BLaER1 treated with 17β-estradiol and CSF1 and Interleukin-3, amounts not matched to agents 10 nM and 100 nM (cell line): ENCODE data around the gene SCN10A.

ENCODE experiments used
- H3K27ac ChIP-seq, 11 experiments: shearing (Covaris generic); formaldehyde crosslinking; 2 replicates each; pipeline ENCODE4 v1.8.1; 2022
- H3K27me3 ChIP-seq, 11 experiments: shearing (Covaris generic); formaldehyde crosslinking; 2 replicates each; pipeline ENCODE4 v1.8.1; 2022
- H3K36me3 ChIP-seq, 11 experiments: shearing (Covaris generic); formaldehyde crosslinking; 2 replicates each; pipeline ENCODE4 v1.8.1; 2022
- H3K4me1 ChIP-seq, 10 experiments: shearing (Covaris generic); formaldehyde crosslinking; 2 replicates each; pipeline ENCODE4 v1.8.1; 2022
- H3K4me2 ChIP-seq, 11 experiments: shearing (Covaris generic); formaldehyde crosslinking; 2 replicates each; pipeline ENCODE4 v1.8.1; 2022
- H3K4me3 ChIP-seq, 10 experiments: shearing (Covaris generic); formaldehyde crosslinking; 2 replicates each; pipeline ENCODE4 v1.8.1; 2022
- H3K9ac ChIP-seq, 11 experiments: shearing (Covaris generic); formaldehyde crosslinking; 2 replicates each; pipeline ENCODE4 v1.8.1; 2022
- H3K9me3 ChIP-seq, 11 experiments: shearing (Covaris generic); formaldehyde crosslinking; replicated peaks in 1 of 11; 2 replicates each; pipeline ENCODE4 v1.8.1; 2022
- H4K20me1 ChIP-seq, 11 experiments: shearing (Covaris generic); formaldehyde crosslinking; 2 replicates each; pipeline ENCODE4 v1.8.1; 2022
- Cebpa-rat ChIP-seq, 11 experiments: shearing (Covaris generic); IDR thresholded peaks; 2 replicates each; pipeline ENCODE4 v1.8.1; 2022

The SCN10A gene

DNA sequence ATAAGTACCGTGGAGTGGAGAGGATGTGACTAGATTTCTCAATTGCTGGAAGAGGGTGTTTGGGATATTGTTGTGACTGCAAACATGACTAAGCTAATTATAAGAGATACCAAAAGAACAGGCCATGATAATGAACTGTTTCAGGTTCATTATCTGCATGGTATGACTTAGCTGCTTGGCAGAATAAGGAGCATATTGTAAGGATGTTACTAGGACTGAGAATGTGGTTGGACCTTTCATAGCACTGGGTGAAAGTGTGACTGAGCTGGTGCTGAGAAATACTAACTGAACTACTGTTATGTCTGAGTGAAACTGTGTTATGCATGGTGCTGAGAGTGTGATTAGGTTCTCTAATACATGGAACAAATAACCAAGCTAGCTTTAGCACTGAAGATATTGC, 11.0 kb downstream of the SCN10A start:
- no peaks in the 10 kb centered on the region for H3K9me3 ChIP-seq
- no peak overlapping the region for H3K4me3 ChIP-seq
- no peak overlapping the region for H3K27ac ChIP-seq
- H4K20me1 ChIP-seq = no peaks in the 10 kb centered on the region; a peak in 1 of 22 replicates
- no peak overlapping the region for H3K9ac ChIP-seq
- no peaks in the 10 kb centered on the region for H3K27me3 ChIP-seq
- H3K36me3 ChIP-seq = no peaks in the 10 kb centered on the region
- H3K4me1 ChIP-seq = no peaks in the 10 kb centered on the region
- TF ChIP-seq Cebpa-rat (IDR thresholded peaks at IDR 0.05) = no peak
- H3K4me2 ChIP-seq = no peak overlapping the region

DNA sequence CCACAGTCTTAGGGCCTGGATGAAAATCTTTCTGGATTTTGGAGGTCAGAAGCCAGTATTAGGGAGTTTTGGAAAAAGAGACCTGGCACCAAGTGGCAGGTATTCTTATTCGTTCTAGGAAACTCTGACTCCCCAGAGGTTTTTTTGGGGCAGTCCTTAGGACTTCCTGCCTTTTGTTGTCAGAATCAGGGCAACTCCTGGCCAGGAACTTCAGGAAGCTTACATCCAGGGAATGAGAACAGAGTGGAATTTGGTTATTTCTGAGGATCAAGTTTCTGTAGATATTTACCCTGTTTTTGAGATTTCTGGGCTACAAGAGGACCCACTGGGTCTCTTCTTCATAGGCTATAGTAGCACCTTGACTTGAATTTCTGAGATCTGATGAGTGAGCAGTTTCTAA, 15.5 kb downstream of the SCN10A start:
- no peak for TF ChIP-seq Cebpa-rat (IDR thresholded peaks at IDR 0.05)
- Histone ChIP-seq H3K9ac (no peak overlapping the region), H3K27ac (no peak overlapping the region), H3K27me3 (no peaks in the 10 kb centered on the region), H4K20me1 (no peaks in the 10 kb centered on the region), H3K4me3 (no peak overlapping the region), H3K9me3 (no peaks in the 10 kb centered on the region), H3K4me2 (no peak overlapping the region), H3K36me3 (no peaks in the 10 kb centered on the region), H3K4me1 (no peaks in the 10 kb centered on the region)

DNA sequence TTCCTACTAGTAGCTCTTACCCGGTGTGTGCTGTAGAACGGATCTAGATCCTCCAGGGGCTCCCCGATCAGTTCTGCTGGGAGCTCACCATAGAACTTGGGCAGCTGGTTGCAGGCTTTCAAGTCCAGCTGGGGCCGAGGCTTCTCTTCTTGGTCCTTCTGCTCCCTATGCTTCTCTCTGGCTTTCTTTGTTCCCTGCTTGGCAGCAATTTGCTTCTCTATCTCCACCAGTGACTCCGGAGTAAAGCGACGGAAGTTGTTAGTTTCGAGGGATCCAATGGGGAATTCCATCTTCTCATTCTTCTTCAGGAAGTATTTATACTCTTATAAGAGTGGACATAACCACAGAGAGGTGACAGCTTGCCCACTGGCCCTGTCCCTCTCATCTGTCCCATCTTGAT, 22.3 kb downstream of the SCN10A start:
- no peak for TF ChIP-seq Cebpa-rat (IDR thresholded peaks at IDR 0.05)
- H4K20me1 ChIP-seq = no peaks in the 10 kb centered on the region
- no peak overlapping the region for H3K9ac ChIP-seq
- no peaks in the 10 kb centered on the region for H3K27me3 ChIP-seq
- no peak overlapping the region for H3K4me2 ChIP-seq
- no peaks in the 10 kb centered on the region for H3K9me3 ChIP-seq
- H3K4me1 ChIP-seq = no peaks in the 10 kb centered on the region
- no peak overlapping the region for H3K4me3 ChIP-seq
- no peak overlapping the region for H3K27ac ChIP-seq
- no peaks in the 10 kb centered on the region for H3K36me3 ChIP-seq

DNA sequence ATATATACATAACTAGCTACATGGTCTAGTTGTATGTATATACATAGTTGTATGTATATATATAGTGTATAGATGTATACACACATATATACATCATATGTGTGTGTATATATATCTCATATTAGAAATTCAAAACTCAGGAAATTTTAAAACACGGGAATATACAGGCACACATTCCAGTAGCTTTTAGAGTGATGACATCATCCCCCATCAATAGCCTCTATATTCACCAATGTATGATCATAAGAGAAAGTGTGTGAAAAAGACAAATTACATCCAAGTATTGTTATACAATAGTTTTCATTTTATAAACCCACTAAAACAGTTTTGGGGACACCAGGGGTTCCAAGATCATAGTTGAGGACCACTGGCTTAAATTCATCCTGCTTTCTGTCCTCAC, 23.0 kb downstream of the SCN10A start:
- no peak for TF ChIP-seq Cebpa-rat (IDR thresholded peaks at IDR 0.05)

DNA sequence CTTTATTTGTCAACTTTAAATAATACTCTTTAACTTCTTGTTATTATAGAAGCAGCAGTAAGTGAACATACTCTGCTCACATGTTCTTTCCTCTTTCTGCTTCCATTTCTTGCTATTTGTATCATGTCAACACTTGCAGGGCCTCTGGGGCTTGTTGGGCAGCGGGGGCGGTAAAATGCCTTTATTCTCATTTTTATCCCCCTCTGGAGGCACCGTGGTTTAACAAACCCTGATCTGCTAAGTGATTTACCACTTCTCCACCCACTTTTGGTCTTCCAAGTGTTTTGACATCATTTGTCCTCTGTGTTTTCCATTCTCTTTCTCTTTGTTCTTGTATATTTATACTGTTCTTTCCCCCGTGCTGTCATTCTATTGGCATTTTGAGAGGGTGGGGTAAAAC, 33.9 kb downstream of the SCN10A start:
- Histone ChIP-seq H3K36me3 (no peaks in the 10 kb centered on the region), H3K27ac (no peak overlapping the region), H3K27me3 (no peaks in the 10 kb centered on the region), H4K20me1 (no peaks in the 10 kb centered on the region), H3K4me3 (no peak overlapping the region), H3K9me3 (no peaks in the 10 kb centered on the region), H3K9ac (no peak overlapping the region), H3K4me2 (no peak overlapping the region), H3K4me1 (no peaks in the 10 kb centered on the region)
- no peak for TF ChIP-seq Cebpa-rat (IDR thresholded peaks at IDR 0.05)

More for the DNA sequence above, 23.0 kb downstream of the SCN10A start:
- no peaks in the 10 kb centered on the region for H3K9me3 ChIP-seq
- H3K4me3 ChIP-seq = no peak overlapping the region
- H3K27ac ChIP-seq = no peak overlapping the region
- H4K20me1 ChIP-seq = no peaks in the 10 kb centered on the region
- no peaks in the 10 kb centered on the region for H3K4me1 ChIP-seq
- no peak overlapping the region for H3K4me2 ChIP-seq
- H3K27me3 ChIP-seq = no peaks in the 10 kb centered on the region
- no peaks in the 10 kb centered on the region for H3K36me3 ChIP-seq
- no peak overlapping the region for H3K9ac ChIP-seq

DNA sequence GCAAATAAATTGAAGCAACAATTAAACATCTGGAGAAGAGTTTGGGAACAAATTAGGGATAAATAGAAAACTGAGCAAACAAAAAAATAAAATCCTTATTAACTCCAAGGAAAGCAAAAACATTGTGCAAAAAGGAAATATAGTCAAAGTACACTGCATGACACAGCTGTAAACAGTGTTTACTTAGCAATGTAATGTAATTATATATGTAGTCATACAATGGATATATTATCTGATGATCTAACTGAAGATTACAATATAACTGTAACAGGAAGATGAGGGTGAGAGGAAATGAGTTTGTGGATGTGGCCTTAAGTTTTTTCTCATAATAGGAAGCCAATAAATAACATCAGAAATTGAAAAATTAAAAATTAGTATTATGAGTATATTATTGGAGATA, 42.5 kb downstream of the SCN10A start:
- Histone ChIP-seq H3K36me3 (no peaks in the 10 kb centered on the region), H3K27ac (no peak overlapping the region), H3K27me3 (no peaks in the 10 kb centered on the region), H3K4me3 (no peak overlapping the region), H3K9me3 (peaks cover 0 to 12% (median 4%) of the 10 kb centered on the region in 11 experiments; a peak in 10 of 22 replicates), H3K4me2 (no peak overlapping the region), H4K20me1 (no peaks in the 10 kb centered on the region), H3K9ac (no peak overlapping the region), H3K4me1 (peaks cover 0 to 10% (median 6%) of the 10 kb centered on the region in 10 experiments; a peak in 12 of 20 replicates)
- TF ChIP-seq Cebpa-rat (IDR thresholded peaks at IDR 0.05) = no peak

DNA sequence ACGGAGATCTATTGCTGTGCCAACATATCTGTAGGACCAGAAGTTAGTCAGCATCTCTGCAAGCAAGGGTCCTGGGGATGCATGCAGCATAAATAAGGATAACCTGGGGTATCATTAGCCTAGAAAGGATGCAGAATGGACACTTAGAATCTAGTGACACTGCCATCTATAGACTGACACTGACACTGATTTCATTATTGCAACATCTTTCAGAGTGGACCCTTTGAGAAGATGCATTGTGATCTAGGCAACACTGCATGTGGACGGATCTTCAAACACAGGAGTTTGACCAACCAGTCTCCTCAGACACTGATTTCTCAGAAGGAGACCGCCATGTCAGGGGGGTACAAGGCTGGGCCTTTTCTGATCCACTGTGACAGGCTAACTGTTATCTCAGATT, 52.4 kb downstream of the SCN10A start:
- peaks cover 0 to 24% (median 6%) of the 10 kb centered on the region in 11 experiments; a peak in 9 of 22 replicates for H3K9me3 ChIP-seq
- peak in 1 of 11 experiments; percentile 20; a peak in 1 of 22 replicates for TF ChIP-seq Cebpa-rat (IDR thresholded peaks at IDR 0.05)
- no peak overlapping the region for H3K27ac ChIP-seq
- no peaks in the 10 kb centered on the region for H3K36me3 ChIP-seq
- no peak overlapping the region for H3K4me3 ChIP-seq
- no peaks in the 10 kb centered on the region; a peak in 1 of 20 replicates for H3K4me1 ChIP-seq
- no peaks in the 10 kb centered on the region for H4K20me1 ChIP-seq
- H3K9ac ChIP-seq = no peak overlapping the region
- H3K27me3 ChIP-seq = no peaks in the 10 kb centered on the region
- H3K4me2 ChIP-seq = no peak overlapping the region

DNA sequence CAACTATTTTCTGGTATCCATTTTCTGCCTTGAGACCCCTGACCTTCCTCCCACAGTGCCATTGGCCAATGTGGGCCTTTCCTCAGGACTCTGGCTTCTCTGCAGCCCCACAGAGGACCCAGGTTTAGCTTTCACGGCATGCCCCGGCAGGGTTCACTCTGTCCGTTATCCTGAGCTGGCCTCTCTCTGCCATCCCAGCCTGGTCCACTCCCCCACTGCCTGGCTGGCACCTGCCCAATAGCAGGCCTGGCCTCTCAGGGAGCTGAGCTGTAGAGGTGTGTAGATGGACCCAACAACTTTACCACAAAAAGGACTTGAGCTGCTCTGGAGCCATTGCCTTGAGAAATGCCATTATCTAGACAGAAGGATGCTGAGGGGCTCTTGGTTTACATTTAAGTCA, 57.5 kb downstream of the SCN10A start:
- Histone ChIP-seq H3K36me3 (no peaks in the 10 kb centered on the region), H3K27ac (no peak overlapping the region), H3K27me3 (no peaks in the 10 kb centered on the region), H4K20me1 (no peaks in the 10 kb centered on the region), H3K9me3 (peaks cover 0 to 8% (median 0%) of the 10 kb centered on the region in 11 experiments; a peak in 3 of 22 replicates), H3K4me1 (no peaks in the 10 kb centered on the region; a peak in 1 of 20 replicates), H3K4me3 (no peak overlapping the region), H3K4me2 (no peak overlapping the region), H3K9ac (no peak overlapping the region)
- no peak for TF ChIP-seq Cebpa-rat (IDR thresholded peaks at IDR 0.05)

DNA sequence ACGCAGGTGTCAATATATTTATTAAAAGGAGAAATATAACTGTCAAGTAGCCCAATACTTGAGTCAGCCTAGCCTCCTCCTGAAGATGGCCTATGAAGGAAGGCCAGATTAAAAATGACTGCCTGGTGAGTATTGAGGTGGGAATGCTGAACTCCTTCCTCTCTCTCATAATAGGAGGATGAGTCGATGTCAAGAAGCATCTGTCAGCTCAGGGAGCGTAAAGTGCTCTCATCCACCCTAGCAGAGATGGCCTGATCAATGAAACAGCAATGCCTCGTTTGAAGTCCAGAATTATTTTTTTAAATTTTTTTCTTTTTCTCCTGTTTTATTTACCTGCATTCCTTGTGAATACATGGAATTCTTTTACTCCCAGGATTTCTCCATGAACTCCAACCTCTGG, 58.3 kb downstream of the SCN10A start:
- TF ChIP-seq Cebpa-rat (IDR thresholded peaks at IDR 0.05) = no peak
- H3K27ac ChIP-seq = no peak overlapping the region
- no peaks in the 10 kb centered on the region for H3K36me3 ChIP-seq
- H3K9me3 ChIP-seq = peaks cover 0 to 8% (median 0%) of the 10 kb centered on the region in 11 experiments; a peak in 3 of 22 replicates
- H3K4me2 ChIP-seq = no peak overlapping the region
- H3K4me3 ChIP-seq = no peak overlapping the region
- H3K4me1 ChIP-seq = no peaks in the 10 kb centered on the region; a peak in 1 of 20 replicates
- H3K27me3 ChIP-seq = no peaks in the 10 kb centered on the region
- no peaks in the 10 kb centered on the region for H4K20me1 ChIP-seq
- no peak overlapping the region for H3K9ac ChIP-seq

DNA sequence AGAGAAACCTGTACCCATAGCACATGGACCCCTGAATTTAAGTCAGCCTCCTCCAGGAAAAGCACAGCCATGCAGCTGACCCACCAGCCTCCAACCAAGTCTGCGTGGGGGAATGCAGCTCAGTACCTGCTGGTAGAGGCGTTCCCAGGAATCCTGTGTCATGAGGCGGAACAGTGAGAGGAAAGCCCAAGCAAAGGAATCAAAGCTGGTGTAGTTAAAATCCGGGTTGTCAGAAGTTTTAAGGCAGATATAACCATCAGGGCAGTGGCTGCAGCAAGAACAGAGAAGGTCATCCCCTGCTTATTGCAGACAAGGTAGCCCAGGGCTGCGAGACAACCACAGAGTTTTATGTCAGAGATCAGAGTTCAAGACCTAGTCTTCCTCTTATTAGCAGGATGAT, 59.1 kb downstream of the SCN10A start:
- H3K4me1 ChIP-seq = no peaks in the 10 kb centered on the region; a peak in 1 of 20 replicates
- peaks cover 0 to 8% (median 0%) of the 10 kb centered on the region in 11 experiments; a peak in 3 of 22 replicates for H3K9me3 ChIP-seq

More for the DNA sequence above, 59.1 kb downstream of the SCN10A start:
- Histone ChIP-seq H3K9ac (no peak overlapping the region), H3K4me3 (no peak overlapping the region), H3K4me2 (no peak overlapping the region), H3K27me3 (no peaks in the 10 kb centered on the region), H4K20me1 (no peaks in the 10 kb centered on the region), H3K36me3 (no peaks in the 10 kb centered on the region), H3K27ac (no peak overlapping the region)
- TF ChIP-seq Cebpa-rat (IDR thresholded peaks at IDR 0.05) = no peak
